GM23338 (cell line): Measurements from ENCODE around the gene PCLAF. TPM values are rescaled to one million over a fixed set of nuclear protein-coding genes. Genes with fewer than 3 reads are reported as not detected.

Experiments
- ATAC-seq: fragments of 200-7000 bp; cut with Tn5 transposase; 3 replicates; pipeline ENCODE4 v1.9.1; 2020
- DNase-seq: peaks from one replicate; pipeline ENCODE4 v3.0.0-alpha.2; 2015; ENCODE audit warnings: low spot score
- H2AFZ ChIP-seq: fragments of 200-600 bp; sonication (generic); 2 replicates; pipeline ENCODE4 v1.8.0; 2016; ENCODE audit warnings: antibody characterized with exemption, mild to moderate bottlenecking, moderate library complexity
- H3F3A ChIP-seq: fragments of 200-600 bp; sonication (generic); replicated peaks from 2 replicates; pipeline ENCODE4 v1.8.0; 2017; ENCODE audit warnings: antibody characterized with exemption, mixed run types, low read depth
- H3K27ac ChIP-seq: fragments of 200-600 bp; sonication (generic); 2 replicates; pipeline ENCODE4 v1.6.1; 2016; ENCODE audit warnings: low read depth
- H3K27me3 ChIP-seq: fragments of 200-600 bp; sonication (generic); 2 replicates; pipeline ENCODE4 v1.8.0; 2016; ENCODE audit warnings: mild to moderate bottlenecking, mixed run types, moderate library complexity; ENCODE audit not compliant: insufficient read depth
- H3K36me3 ChIP-seq: fragments of 200-600 bp; sonication (generic); 2 replicates; pipeline ENCODE4 v1.8.0; 2016; ENCODE audit warnings: mild to moderate bottlenecking; ENCODE audit not compliant: insufficient read depth
- H3K4me1 ChIP-seq: fragments of 200-600 bp; sonication (generic); 2 replicates; pipeline ENCODE4 v1.8.0; 2016; ENCODE audit warnings: mild to moderate bottlenecking, moderate library complexity; ENCODE audit not compliant: insufficient read depth
- H3K4me2 ChIP-seq: fragments of 200-600 bp; sonication (generic); 2 replicates; pipeline ENCODE4 v1.7.1; 2017; ENCODE audit warnings: mixed run types
- H3K4me3 ChIP-seq: fragments of 200-600 bp; sonication (generic); 2 replicates; pipeline ENCODE4 v1.6.1; 2016; ENCODE audit warnings: mixed run types
- H3K79me2 ChIP-seq: fragments of 200-600 bp; sonication (generic); replicated peaks from 2 replicates; pipeline ENCODE4 v1.8.0; 2017; ENCODE audit warnings: mild to moderate bottlenecking; ENCODE audit not compliant: insufficient read depth
- H3K9me2 ChIP-seq: fragments of 200-600 bp; sonication (generic); 2 replicates; pipeline ENCODE4 v1.8.0; 2017; ENCODE audit not compliant: insufficient read depth
- H4K20me1 ChIP-seq: fragments of 200-600 bp; sonication (generic); replicated peaks from 2 replicates; pipeline ENCODE4 v1.8.0; 2017; ENCODE audit warnings: mild to moderate bottlenecking; ENCODE audit not compliant: insufficient read depth
- H3K27ac Mint-ChIP-seq: 2 replicates; pipeline ENCODE4 v1.8.0; 2020; ENCODE audit warnings: inconsistent platforms, mild to moderate bottlenecking, moderate library complexity, mixed read lengths
- H3K27me3 Mint-ChIP-seq: 3 replicates; pipeline ENCODE4 v1.8.0; 2022; ENCODE audit warnings: low read depth, mild to moderate bottlenecking, moderate library complexity, mixed read lengths, inconsistent platforms; ENCODE audit not compliant: insufficient read depth, poor library complexity
- H3K36me3 Mint-ChIP-seq: 3 replicates; pipeline ENCODE4 v1.8.0; 2021; ENCODE audit warnings: low read depth, mild to moderate bottlenecking, inconsistent platforms, moderate library complexity, mixed read lengths
- H3K4me1 Mint-ChIP-seq: 3 replicates; pipeline ENCODE4 v1.8.0; 2020; ENCODE audit warnings: mild to moderate bottlenecking, inconsistent platforms, mixed read lengths
- H3K4me3 Mint-ChIP-seq: 3 replicates; pipeline ENCODE4 v1.8.0; 2021; ENCODE audit warnings: moderate library complexity, mild to moderate bottlenecking, inconsistent platforms, mixed read lengths
- H3K9me3 Mint-ChIP-seq: 3 replicates; pipeline ENCODE4 v1.8.0; 2020; ENCODE audit warnings: moderate library complexity, mild to moderate bottlenecking, inconsistent platforms, mixed read lengths
- CREB1 ChIP-seq: fragments of 250-450 bp; sonication (Bioruptor Pico); IDR thresholded peaks from 2 replicates; pipeline ENCODE4 v1.5.0; 2020; ENCODE audit warnings: low read depth, mild to moderate bottlenecking, moderate library complexity
- EZH2 ChIP-seq: fragments of 200-600 bp; sonication (generic); IDR thresholded peaks from one replicate; pipeline ENCODE4 v1.8.0; 2017; ENCODE audit warnings: antibody characterized with exemption, mild to moderate bottlenecking, low read depth; ENCODE audit not compliant: unreplicated experiment
- EZH2phosphoT487 ChIP-seq: fragments of 200-600 bp; sonication (generic); IDR thresholded peaks from one replicate; pipeline ENCODE4 v1.8.1; 2018; ENCODE audit warnings: antibody characterized with exemption; ENCODE audit not compliant: unreplicated experiment
- JUNB ChIP-seq: IDR thresholded peaks from one replicate; pipeline ENCODE4 v1.6.1; 2016; ENCODE audit warnings: antibody characterized with exemption; ENCODE audit not compliant: unreplicated experiment
- NANOG ChIP-seq: IDR thresholded peaks from 2 replicates; pipeline ENCODE4 v1.6.1; 2016; ENCODE audit warnings: antibody characterized with exemption, borderline replicate concordance
- POLR2AphosphoS5 ChIP-seq: IDR thresholded peaks from 2 replicates; pipeline ENCODE4 v1.6.1; 2016; ENCODE audit warnings: antibody characterized with exemption, low read depth
- STAT1 ChIP-seq: IDR thresholded peaks from one replicate; pipeline ENCODE4 v1.6.1; 2016; ENCODE audit warnings: antibody characterized with exemption; ENCODE audit not compliant: unreplicated experiment
- ZNF114 ChIP-seq: fragments of 250-450 bp; sonication (Bioruptor Pico); IDR thresholded peaks from 2 replicates; pipeline ENCODE4 v1.5.0; 2020; ENCODE audit warnings: mild to moderate bottlenecking, moderate library complexity
- ZNF331 ChIP-seq: fragments of 250-450 bp; sonication (Bioruptor Pico); IDR thresholded peaks from 2 replicates; pipeline ENCODE4 v1.5.0; 2020; ENCODE audit warnings: low read depth, mild to moderate bottlenecking, moderate library complexity
- polyA plus RNA-seq: library from polyadenylated mRNA; unstranded; fragments of >200 nt; fragmentation: Nextera tagmentation; extraction: Ambion mirVana; gene quantifications from 2 replicates; pipeline ENCODE4 v1.2.1, GENCODE V29; 2016
- total RNA-seq: library from RNA; depleted of rRNA; stranded (reverse); fragments of >200 nt; shearing (Covaris generic); gene quantifications from 2 replicates; pipeline ENCODE4 v1.2.3, GENCODE V29; 2014
- TF ChIP-seq, protein P1 (sequence below): fragments of 250-450 bp; sonication (Bioruptor Pico); IDR thresholded peaks from 2 replicates; pipeline ENCODE4 v1.5.0; 2020; ENCODE audit warnings: mild to moderate bottlenecking, moderate library complexity
- TF ChIP-seq, protein P2 (sequence below), 2 experiments: fragments of 200-600 bp in 1 of 2; sonication (generic) in 1 of 2; conservative IDR thresholded peaks; 2 replicates each; pipeline versions ENCODE4 v1.5.1 to v1.6.1; 2016 to 2017; ENCODE audit warnings: antibody characterized with exemption in 2 of 2, low read depth in 2 of 2, mild to moderate bottlenecking in 2 of 2, moderate library complexity in 1 of 2
- TF ChIP-seq, protein P3 (sequence below): IDR thresholded peaks from one replicate; pipeline ENCODE4 v1.6.1; 2018; ENCODE audit warnings: antibody characterized with exemption; ENCODE audit not compliant: unreplicated experiment
- TF ChIP-seq, protein P4 (sequence below): IDR thresholded peaks from 2 replicates; pipeline ENCODE4 v1.6.1; 2016; ENCODE audit warnings: antibody characterized with exemption

The PCLAF gene
- total and polyA plus RNA-seq, 2 experiments from 2014 or later: 48.9 to 206 TPM

DNA sequence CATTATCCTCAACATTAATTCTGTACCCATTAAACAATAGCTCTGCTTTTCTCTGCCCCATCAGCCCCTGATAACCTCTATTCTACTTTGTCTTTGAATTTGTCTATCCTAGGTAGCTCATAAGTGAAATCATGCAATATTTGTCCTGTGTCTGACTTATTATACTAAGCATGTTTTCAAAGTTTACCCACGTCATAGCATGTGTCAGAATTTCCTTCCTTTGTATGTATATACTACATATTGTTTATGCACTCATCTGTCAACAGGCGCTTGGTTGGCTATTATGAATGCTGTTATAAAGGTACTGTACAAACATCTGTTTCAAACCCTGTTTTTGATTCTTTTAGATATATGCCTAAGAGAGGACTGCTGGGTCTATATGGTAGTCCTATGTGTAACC is 43.5 kb downstream of the PCLAF start:
- Histone ChIP-seq H3K4me2 (no peak overlapping the region), H3K4me3 (no peak overlapping the region), H3K9me2 (no peaks in the 10 kb centered on the region), H3F3A (no peaks in the 10 kb centered on the region), H2AFZ (no peak overlapping the region), H4K20me1 (no peaks in the 10 kb centered on the region), H3K79me2 (peaks cover 17% of the 10 kb centered on the region), H3K27me3 (no peaks in the 10 kb centered on the region), H3K36me3 (no peaks in the 10 kb centered on the region), H3K27ac (no peak overlapping the region; the same call in 1 of the 2 replicates), H3K4me1 (peaks cover 11% of the 10 kb centered on the region)
- Mint-ChIP-seq H3K9me3 (peaks cover 7% of the 10 kb centered on the region; the same call in 2 of the 3 replicates), H3K27me3 (no peaks in the 10 kb centered on the region), H3K4me1 (peaks cover 16% of the 10 kb centered on the region), H3K4me3 (no peak overlapping the region), H3K36me3 (peaks cover 10% of the 10 kb centered on the region; the same call in 2 of the 3 replicates), H3K27ac (no peak overlapping the region)
- DNase-seq (no peak), ATAC-seq (no peak)
- no peak for TF ChIP-seq NANOG
- no peak for TF ChIP-seq EZH2
- TF ChIP-seq CREB1 (CRISPR knock-in tag): no peak
- no peak for TF ChIP-seq POLR2AphosphoS5
- TF ChIP-seq, protein P1, sequence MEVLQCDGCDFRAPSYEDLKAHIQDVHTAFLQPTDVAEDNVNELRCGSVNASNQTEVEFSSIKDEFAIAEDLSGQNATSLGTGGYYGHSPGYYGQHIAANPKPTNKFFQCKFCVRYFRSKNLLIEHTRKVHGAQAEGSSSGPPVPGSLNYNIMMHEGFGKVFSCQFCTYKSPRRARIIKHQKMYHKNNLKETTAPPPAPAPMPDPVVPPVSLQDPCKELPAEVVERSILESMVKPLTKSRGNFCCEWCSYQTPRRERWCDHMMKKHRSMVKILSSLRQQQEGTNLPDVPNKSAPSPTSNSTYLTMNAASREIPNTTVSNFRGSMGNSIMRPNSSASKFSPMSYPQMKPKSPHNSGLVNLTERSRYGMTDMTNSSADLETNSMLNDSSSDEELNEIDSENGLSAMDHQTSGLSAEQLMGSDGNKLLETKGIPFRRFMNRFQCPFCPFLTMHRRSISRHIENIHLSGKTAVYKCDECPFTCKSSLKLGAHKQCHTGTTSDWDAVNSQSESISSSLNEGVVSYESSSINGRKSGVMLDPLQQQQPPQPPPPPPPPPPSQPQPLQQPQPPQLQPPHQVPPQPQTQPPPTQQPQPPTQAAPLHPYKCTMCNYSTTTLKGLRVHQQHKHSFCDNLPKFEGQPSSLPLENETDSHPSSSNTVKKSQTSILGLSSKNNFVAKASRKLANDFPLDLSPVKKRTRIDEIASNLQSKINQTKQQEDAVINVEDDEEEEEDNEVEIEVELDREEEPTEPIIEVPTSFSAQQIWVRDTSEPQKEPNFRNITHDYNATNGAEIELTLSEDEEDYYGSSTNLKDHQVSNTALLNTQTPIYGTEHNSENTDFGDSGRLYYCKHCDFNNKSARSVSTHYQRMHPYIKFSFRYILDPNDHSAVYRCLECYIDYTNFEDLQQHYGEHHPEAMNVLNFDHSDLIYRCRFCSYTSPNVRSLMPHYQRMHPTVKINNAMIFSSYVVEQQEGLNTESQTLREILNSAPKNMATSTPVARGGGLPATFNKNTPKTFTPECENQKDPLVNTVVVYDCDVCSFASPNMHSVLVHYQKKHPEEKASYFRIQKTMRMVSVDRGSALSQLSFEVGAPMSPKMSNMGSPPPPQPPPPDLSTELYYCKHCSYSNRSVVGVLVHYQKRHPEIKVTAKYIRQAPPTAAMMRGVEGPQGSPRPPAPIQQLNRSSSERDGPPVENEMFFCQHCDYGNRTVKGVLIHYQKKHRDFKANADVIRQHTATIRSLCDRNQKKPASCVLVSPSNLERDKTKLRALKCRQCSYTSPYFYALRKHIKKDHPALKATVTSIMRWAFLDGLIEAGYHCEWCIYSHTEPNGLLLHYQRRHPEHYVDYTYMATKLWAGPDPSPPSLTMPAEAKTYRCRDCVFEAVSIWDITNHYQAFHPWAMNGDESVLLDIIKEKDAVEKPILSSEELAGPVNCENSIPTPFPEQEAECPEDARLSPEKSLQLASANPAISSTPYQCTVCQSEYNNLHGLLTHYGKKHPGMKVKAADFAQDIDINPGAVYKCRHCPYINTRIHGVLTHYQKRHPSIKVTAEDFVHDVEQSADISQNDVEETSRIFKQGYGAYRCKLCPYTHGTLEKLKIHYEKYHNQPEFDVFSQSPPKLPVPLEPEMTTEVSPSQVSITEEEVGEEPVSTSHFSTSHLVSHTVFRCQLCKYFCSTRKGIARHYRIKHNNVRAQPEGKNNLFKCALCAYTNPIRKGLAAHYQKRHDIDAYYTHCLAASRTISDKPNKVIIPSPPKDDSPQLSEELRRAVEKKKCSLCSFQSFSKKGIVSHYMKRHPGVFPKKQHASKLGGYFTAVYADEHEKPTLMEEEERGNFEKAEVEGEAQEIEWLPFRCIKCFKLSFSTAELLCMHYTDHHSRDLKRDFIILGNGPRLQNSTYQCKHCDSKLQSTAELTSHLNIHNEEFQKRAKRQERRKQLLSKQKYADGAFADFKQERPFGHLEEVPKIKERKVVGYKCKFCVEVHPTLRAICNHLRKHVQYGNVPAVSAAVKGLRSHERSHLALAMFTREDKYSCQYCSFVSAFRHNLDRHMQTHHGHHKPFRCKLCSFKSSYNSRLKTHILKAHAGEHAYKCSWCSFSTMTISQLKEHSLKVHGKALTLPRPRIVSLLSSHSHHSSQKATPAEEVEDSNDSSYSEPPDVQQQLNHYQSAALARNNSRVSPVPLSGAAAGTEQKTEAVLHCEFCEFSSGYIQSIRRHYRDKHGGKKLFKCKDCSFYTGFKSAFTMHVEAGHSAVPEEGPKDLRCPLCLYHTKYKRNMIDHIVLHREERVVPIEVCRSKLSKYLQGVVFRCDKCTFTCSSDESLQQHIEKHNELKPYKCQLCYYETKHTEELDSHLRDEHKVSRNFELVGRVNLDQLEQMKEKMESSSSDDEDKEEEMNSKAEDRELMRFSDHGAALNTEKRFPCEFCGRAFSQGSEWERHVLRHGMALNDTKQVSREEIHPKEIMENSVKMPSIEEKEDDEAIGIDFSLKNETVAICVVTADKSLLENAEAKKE (CRISPR knock-in tag): no peak
- TF ChIP-seq JUNB: no peak
- TF ChIP-seq ZNF114 (CRISPR knock-in tag): no peak
- no peak for TF ChIP-seq STAT1
- TF ChIP-seq, protein P2, sequence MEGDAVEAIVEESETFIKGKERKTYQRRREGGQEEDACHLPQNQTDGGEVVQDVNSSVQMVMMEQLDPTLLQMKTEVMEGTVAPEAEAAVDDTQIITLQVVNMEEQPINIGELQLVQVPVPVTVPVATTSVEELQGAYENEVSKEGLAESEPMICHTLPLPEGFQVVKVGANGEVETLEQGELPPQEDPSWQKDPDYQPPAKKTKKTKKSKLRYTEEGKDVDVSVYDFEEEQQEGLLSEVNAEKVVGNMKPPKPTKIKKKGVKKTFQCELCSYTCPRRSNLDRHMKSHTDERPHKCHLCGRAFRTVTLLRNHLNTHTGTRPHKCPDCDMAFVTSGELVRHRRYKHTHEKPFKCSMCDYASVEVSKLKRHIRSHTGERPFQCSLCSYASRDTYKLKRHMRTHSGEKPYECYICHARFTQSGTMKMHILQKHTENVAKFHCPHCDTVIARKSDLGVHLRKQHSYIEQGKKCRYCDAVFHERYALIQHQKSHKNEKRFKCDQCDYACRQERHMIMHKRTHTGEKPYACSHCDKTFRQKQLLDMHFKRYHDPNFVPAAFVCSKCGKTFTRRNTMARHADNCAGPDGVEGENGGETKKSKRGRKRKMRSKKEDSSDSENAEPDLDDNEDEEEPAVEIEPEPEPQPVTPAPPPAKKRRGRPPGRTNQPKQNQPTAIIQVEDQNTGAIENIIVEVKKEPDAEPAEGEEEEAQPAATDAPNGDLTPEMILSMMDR (conservative IDR thresholded peaks at IDR 0.05; ENCODE audit: low read depth in 2 of 2): no peak
- TF ChIP-seq, protein P3, sequence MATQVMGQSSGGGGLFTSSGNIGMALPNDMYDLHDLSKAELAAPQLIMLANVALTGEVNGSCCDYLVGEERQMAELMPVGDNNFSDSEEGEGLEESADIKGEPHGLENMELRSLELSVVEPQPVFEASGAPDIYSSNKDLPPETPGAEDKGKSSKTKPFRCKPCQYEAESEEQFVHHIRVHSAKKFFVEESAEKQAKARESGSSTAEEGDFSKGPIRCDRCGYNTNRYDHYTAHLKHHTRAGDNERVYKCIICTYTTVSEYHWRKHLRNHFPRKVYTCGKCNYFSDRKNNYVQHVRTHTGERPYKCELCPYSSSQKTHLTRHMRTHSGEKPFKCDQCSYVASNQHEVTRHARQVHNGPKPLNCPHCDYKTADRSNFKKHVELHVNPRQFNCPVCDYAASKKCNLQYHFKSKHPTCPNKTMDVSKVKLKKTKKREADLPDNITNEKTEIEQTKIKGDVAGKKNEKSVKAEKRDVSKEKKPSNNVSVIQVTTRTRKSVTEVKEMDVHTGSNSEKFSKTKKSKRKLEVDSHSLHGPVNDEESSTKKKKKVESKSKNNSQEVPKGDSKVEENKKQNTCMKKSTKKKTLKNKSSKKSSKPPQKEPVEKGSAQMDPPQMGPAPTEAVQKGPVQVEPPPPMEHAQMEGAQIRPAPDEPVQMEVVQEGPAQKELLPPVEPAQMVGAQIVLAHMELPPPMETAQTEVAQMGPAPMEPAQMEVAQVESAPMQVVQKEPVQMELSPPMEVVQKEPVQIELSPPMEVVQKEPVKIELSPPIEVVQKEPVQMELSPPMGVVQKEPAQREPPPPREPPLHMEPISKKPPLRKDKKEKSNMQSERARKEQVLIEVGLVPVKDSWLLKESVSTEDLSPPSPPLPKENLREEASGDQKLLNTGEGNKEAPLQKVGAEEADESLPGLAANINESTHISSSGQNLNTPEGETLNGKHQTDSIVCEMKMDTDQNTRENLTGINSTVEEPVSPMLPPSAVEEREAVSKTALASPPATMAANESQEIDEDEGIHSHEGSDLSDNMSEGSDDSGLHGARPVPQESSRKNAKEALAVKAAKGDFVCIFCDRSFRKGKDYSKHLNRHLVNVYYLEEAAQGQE: no peak
- no peak for TF ChIP-seq EZH2phosphoT487
- TF ChIP-seq, protein P4, sequence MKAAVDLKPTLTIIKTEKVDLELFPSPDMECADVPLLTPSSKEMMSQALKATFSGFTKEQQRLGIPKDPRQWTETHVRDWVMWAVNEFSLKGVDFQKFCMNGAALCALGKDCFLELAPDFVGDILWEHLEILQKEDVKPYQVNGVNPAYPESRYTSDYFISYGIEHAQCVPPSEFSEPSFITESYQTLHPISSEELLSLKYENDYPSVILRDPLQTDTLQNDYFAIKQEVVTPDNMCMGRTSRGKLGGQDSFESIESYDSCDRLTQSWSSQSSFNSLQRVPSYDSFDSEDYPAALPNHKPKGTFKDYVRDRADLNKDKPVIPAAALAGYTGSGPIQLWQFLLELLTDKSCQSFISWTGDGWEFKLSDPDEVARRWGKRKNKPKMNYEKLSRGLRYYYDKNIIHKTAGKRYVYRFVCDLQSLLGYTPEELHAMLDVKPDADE: no peak
- no peak for TF ChIP-seq ZNF331
